Neuronal stem cell (in vitro differentiated cells): ENCODE measurements around the gene OR51B4.
"Not testable (repeated sequence)": the region's sequence is repeated elsewhere in the genome, so short reads cannot be mapped to it uniquely, and the experiment has no call there.

Source experiments
- DNase-seq: peaks from one replicate; pipeline ENCODE4 v3.0.0-alpha.2; 2013; ENCODE audit warnings: low spot score
- H2AFZ ChIP-seq: one replicate; pipeline ENCODE4 v1.6.1; 2013; ENCODE audit warnings: mild to moderate bottlenecking, low read length, inconsistent platforms
- H2AK5ac ChIP-seq: 2 replicates; pipeline ENCODE4 v1.6.1; 2013; ENCODE audit warnings: low read depth, mild to moderate bottlenecking, inconsistent platforms, low read length, moderate library complexity, mixed read lengths
- H2BK120ac ChIP-seq: 2 replicates; pipeline ENCODE4 v1.6.1; 2013; ENCODE audit warnings: low read depth, mild to moderate bottlenecking, inconsistent platforms, low read length, moderate library complexity, mixed read lengths
- H2BK12ac ChIP-seq: one replicate; pipeline ENCODE4 v1.6.1; 2013; ENCODE audit warnings: low read length, inconsistent platforms
- H2BK15ac ChIP-seq: 2 replicates; pipeline ENCODE4 v1.6.1; 2013; ENCODE audit warnings: mild to moderate bottlenecking, low read length, inconsistent platforms, mixed read lengths
- H2BK5ac ChIP-seq: one replicate; pipeline ENCODE4 v1.6.1; 2013; ENCODE audit warnings: inconsistent platforms, mild to moderate bottlenecking, low read length, moderate library complexity
- H3K14ac ChIP-seq: one replicate; pipeline ENCODE4 v1.6.1; 2013; ENCODE audit warnings: low read length, inconsistent platforms
- H3K18ac ChIP-seq: 2 replicates; pipeline ENCODE4 v1.6.1; 2013; ENCODE audit warnings: low read length, inconsistent platforms
- H3K23ac ChIP-seq: 2 replicates; pipeline ENCODE4 v1.6.1; 2013; ENCODE audit warnings: low read depth, mild to moderate bottlenecking, mixed read lengths, low read length, inconsistent platforms; ENCODE audit not compliant: poor library complexity
- H3K27ac ChIP-seq: replicated peaks from 3 replicates; pipeline ENCODE4 v1.5.1; 2013; ENCODE audit warnings: low read length, inconsistent platforms
- H3K27me3 ChIP-seq, 3 experiments: 2 replicates each; pipeline ENCODE4 v1.6.1; 2013; ENCODE audit warnings: low read length in 3 of 3, mild to moderate bottlenecking in 2 of 3, inconsistent platforms in 1 of 3, low read depth in 1 of 3, mixed read lengths in 1 of 3, moderate library complexity in 1 of 3; ENCODE audit not compliant: control insufficient read depth in 3 of 3, insufficient read depth in 3 of 3
- H3K36me3 ChIP-seq, 2 donors: replicated peaks in 1 of 2; 2 replicates each; pipeline ENCODE4 v1.6.1; 2013; ENCODE audit warnings: low read length in 2 of 2; ENCODE audit not compliant: control insufficient read depth in 2 of 2, insufficient read depth in 2 of 2
- H3K4ac ChIP-seq: 2 replicates; pipeline ENCODE4 v1.6.1; 2013; ENCODE audit warnings: inconsistent platforms, mild to moderate bottlenecking, low read length, moderate library complexity
- H3K4me1 ChIP-seq, 2 donors: 1 replicate in 1 of 2; 2 replicates in 1 of 2; pipeline ENCODE4 v1.6.1; 2013; ENCODE audit warnings: low read length in 2 of 2, low read depth in 1 of 2; ENCODE audit not compliant: control insufficient read depth in 2 of 2, insufficient read depth in 1 of 2
- H3K4me2 ChIP-seq: one replicate; pipeline ENCODE4 v1.6.1; 2013; ENCODE audit warnings: mild to moderate bottlenecking, low read length, inconsistent platforms; ENCODE audit not compliant: insufficient read depth, poor library complexity, severe bottlenecking
- H3K4me3 ChIP-seq, 2 donors: 2 replicates each; pipeline ENCODE4 v1.5.1; 2013; ENCODE audit warnings: low read length in 2 of 2, mild to moderate bottlenecking in 2 of 2, inconsistent platforms in 1 of 2, moderate library complexity in 1 of 2
- H3K79me1 ChIP-seq: one replicate; pipeline ENCODE4 v1.6.1; 2013; ENCODE audit warnings: low read depth, mild to moderate bottlenecking, inconsistent platforms, low read length, moderate library complexity
- H3K9ac ChIP-seq: one replicate; pipeline ENCODE4 v1.6.1; 2013; ENCODE audit warnings: mild to moderate bottlenecking, low read depth, low read length, inconsistent platforms; ENCODE audit not compliant: poor library complexity
- H3K9me3 ChIP-seq, 2 donors: replicated peaks in 1 of 2; 2 replicates each; pipeline versions ENCODE3 to v1.6.1; 2013; ENCODE audit warnings: low read length in 2 of 2, mild to moderate bottlenecking in 2 of 2, inconsistent platforms in 1 of 2, low read depth in 1 of 2, mixed read lengths in 1 of 2, moderate library complexity in 1 of 2; ENCODE audit not compliant: control insufficient read depth in 2 of 2, insufficient read depth in 1 of 2
- H4K8ac ChIP-seq: one replicate; pipeline ENCODE4 v1.6.1; 2013; ENCODE audit warnings: low read depth, mild to moderate bottlenecking, inconsistent platforms, low read length, moderate library complexity
- H4K91ac ChIP-seq: one replicate; pipeline ENCODE4 v1.6.1; 2013; ENCODE audit warnings: low read length, low read depth, mild to moderate bottlenecking, inconsistent platforms; ENCODE audit not compliant: poor library complexity
- WGBS, 2 donors: extraction: QIAGEN DNeasy Blood & Tissue Kit; methylation state at CpG; one replicate each; pipeline ENCODE4 v1.1.7; 2013; ENCODE audit warnings: missing lambda C conversion rate in 2 of 2, mixed read lengths in 1 of 2; ENCODE audit not compliant: insufficient read length in 2 of 2, insufficient replicate concordance in 1 of 2; ENCODE audit errors: extremely low coverage in 2 of 2; 5-methylcytosine and 5-hydroxymethylcytosine counted together

The OR51B4 gene

DNA sequence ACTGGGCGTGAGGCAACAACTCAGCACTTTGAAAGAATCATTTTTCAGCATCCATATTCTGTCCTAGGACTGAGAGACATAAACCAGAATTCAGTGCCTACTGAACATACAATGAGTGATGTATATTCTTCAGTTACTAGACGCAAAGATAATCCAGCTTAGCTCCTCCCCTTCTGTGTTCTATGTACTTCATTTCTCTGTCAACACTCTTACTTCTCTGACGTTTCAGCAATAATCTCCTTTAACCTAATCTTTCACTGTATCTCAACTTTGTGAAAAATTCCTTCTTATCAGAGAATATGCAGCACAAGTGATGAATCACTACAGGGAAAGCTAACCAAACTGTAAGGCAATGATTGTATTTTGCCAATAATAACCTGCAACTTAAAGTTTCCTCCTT lies 44.1 kb upstream of the OR51B4 start:
- no peak overlapping the region for H3K9ac ChIP-seq
- H3K14ac ChIP-seq, result no peak overlapping the region
- WGBS, 2 donors, result no CpG with 5 or more reads among the region's 3 CpGs
- H2BK15ac ChIP-seq, result no peak overlapping the region
- H2BK12ac ChIP-seq, result no peak overlapping the region
- no peak overlapping the region for H2AFZ ChIP-seq
- no peak for DNase-seq
- no peak overlapping the region for H3K23ac ChIP-seq
- no peak overlapping the region for H2BK5ac ChIP-seq
- H3K36me3 ChIP-seq, result no peaks in the 10 kb centered on the region
- H3K27ac ChIP-seq, result no peak overlapping the region
- H3K4me1 ChIP-seq, result no peaks in the 10 kb centered on the region
- H3K4me3 ChIP-seq, result no peak overlapping the region
- H3K9me3 ChIP-seq, result no peaks in the 10 kb centered on the region
- H3K4ac ChIP-seq, result no peak overlapping the region
- H3K4me2 ChIP-seq, result no peak overlapping the region
- H4K8ac ChIP-seq, result no peak overlapping the region
- H2BK120ac ChIP-seq, result no peak overlapping the region
- H3K18ac ChIP-seq, result no peak overlapping the region
- H4K91ac ChIP-seq, result no peak overlapping the region
- no peaks in the 10 kb centered on the region for H3K79me1 ChIP-seq
- peaks cover 0 to 3% (median 0%) of the 10 kb centered on the region in 3 experiments for H3K27me3 ChIP-seq
- H2AK5ac ChIP-seq, result no peak overlapping the region

DNA sequence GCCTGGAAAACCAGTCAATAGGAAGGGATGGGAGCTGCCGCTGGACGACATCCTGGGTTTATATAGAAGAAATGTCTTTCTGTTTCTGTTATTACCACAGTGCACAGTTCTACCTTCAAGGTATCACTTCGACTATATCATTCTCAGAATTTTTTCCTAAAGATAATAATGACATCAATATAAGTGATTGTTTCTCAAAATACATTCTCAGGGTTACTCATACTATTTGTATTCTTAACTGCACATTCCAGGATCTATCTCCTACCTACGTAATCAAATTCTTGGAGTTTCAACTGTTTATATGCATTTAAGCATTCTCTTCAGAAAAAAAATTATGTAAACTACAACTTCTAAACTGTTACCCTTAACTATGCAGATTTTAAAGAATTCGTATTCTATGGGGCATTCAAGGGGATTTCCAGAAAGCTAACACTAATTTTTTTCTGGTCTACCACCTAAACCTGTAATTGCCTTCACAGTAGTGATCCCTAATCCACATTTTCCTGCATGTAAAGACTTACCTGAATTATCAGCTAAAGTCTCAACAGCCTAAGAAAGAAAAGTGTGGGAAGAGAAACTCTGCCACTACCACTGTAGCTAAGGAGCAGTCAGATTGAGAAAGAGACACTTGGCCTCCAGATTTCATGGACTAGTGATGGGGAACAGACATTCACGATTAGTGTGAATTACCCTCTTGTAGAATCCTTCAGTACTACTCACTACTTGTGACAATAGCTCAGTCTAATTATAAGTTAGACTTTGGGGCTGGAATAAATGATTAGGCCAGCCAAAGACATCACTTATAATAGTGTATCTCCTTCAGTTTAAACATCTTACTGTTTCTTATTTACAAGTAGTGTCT lies 42.0 kb upstream of the OR51B4 start, which contains the start of gene OR51B5:
Gene OR51B5 (minus strand): TSS at position 51 of the 862 bp plus-strand sequence. CDS start 0 bp downstream, at position 51.
- no peaks in the 10 kb centered on the region for H3K79me1 ChIP-seq
- no peak within 1 kb of the TSS for H4K91ac ChIP-seq
- H4K8ac ChIP-seq, result no peak within 1 kb of the TSS
- H2BK120ac ChIP-seq, result no peak within 1 kb of the TSS
- no peak within 1 kb of the TSS for H3K23ac ChIP-seq
- no peak within 1 kb of the TSS for H3K18ac ChIP-seq
- no peak within 1 kb of the TSS for H3K4me3 ChIP-seq
- H2AK5ac ChIP-seq, result no peak within 1 kb of the TSS
- no CpG with 5 or more reads among the region's 6 CpGs for WGBS, 2 donors
- no peak within 1 kb of the TSS for H3K4me2 ChIP-seq
- peaks cover 0 to 3% (median 0%) of the 10 kb centered on the region in 3 experiments for H3K27me3 ChIP-seq
- H3K9me3 ChIP-seq, result no peaks in the 10 kb centered on the region
- no peak within 1 kb of the TSS for H2BK15ac ChIP-seq
- no peak within 1 kb of the TSS for H3K4ac ChIP-seq
- no peak within 1 kb of the TSS for H2BK12ac ChIP-seq
- no peak within 1 kb of the TSS for H2BK5ac ChIP-seq
- DNase-seq, result no peak
- H3K9ac ChIP-seq, result no peak within 1 kb of the TSS
- H2AFZ ChIP-seq, result no peak within 1 kb of the TSS
- no peak within 1 kb of the TSS for H3K14ac ChIP-seq
- H3K4me1 ChIP-seq, result no peaks in the 10 kb centered on the region
- H3K27ac ChIP-seq, result no peak within 1 kb of the TSS
- H3K36me3 ChIP-seq, result no peaks in the 10 kb centered on the region

DNA sequence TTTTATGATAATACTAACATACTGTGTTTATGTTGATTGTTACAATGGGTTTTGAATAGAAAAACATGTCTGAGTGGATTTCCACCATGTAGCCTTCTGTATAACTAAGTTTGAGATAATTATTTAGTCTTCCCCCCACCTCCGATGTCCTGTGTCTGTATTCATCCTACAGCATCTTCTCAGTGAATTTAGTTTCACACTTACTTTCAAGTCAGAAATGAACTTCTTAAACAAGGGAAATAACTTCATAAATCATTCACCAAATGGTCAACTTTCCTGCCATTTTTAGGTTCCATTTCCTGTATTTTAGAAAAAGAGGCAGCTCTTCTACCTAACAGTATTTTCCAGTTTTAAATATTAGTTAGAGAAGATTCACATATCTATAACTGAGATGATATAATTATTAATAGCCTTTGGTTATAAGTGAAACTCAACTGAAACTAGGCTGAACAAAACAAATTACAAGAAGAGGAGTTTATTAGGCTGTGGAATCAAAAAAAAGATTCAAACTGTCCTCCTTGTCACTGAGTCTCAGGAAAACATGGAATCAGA lies 38.1 kb upstream of the OR51B4 start:
- no peaks in the 10 kb centered on the region for H3K4me1 ChIP-seq
- H3K4me3 ChIP-seq, result no peak overlapping the region
- H3K27me3 ChIP-seq, result peaks cover 0 to 3% (median 0%) of the 10 kb centered on the region in 3 experiments
- no peak overlapping the region for H4K8ac ChIP-seq
- H3K9me3 ChIP-seq, result no peaks in the 10 kb centered on the region
- H3K9ac ChIP-seq, result no peak overlapping the region
- no peak overlapping the region for H3K23ac ChIP-seq
- no peak overlapping the region for H2BK5ac ChIP-seq
- H2BK15ac ChIP-seq, result no peak overlapping the region
- no peaks in the 10 kb centered on the region for H3K79me1 ChIP-seq
- no peak overlapping the region for H4K91ac ChIP-seq
- no CpG with 5 or more reads among the region's 1 CpG for WGBS, 2 donors
- no peak overlapping the region for H2BK12ac ChIP-seq
- no peak overlapping the region for H3K4ac ChIP-seq
- no peak overlapping the region for H3K14ac ChIP-seq
- H2BK120ac ChIP-seq, result no peak overlapping the region
- H3K27ac ChIP-seq, result no peak overlapping the region
- no peak for DNase-seq
- no peak overlapping the region for H3K18ac ChIP-seq
- H2AK5ac ChIP-seq, result no peak overlapping the region
- no peak overlapping the region for H2AFZ ChIP-seq
- no peak overlapping the region for H3K4me2 ChIP-seq
- H3K36me3 ChIP-seq, result no peaks in the 10 kb centered on the region

DNA sequence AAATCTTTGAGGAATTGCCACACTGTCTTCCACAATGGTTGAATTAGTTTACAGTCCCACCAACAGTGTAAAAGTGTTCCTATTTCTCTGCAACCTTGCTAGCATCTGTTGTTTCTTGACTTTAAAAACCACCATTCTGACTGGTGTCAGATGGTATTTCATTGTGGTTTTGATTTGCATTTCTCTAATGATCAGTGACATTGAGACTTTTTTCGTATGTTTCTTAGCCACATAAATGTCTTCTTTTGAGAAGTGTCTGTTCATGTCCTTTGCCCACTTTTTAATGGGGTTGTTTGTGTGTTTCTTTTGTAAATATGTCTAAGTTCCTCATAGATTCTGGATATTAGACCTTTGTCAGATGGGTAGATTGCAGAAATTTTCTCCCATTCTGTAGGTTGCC lies 35.5 kb upstream of the OR51B4 start:
- H3K4me2 ChIP-seq, H3K4me3 ChIP-seq, H2BK5ac ChIP-seq: not testable (repeated sequence)

More for the DNA sequence above, 35.5 kb upstream of the OR51B4 start:
- H3K4me1 ChIP-seq, H2BK120ac ChIP-seq, H2BK15ac ChIP-seq, H2AFZ ChIP-seq, H2AK5ac ChIP-seq, H3K27me3 ChIP-seq, H3K18ac ChIP-seq, H4K91ac ChIP-seq, H3K36me3 ChIP-seq, DNase-seq, H4K8ac ChIP-seq, H2BK12ac ChIP-seq, H3K9me3 ChIP-seq, H3K4ac ChIP-seq, H3K9ac ChIP-seq, H3K14ac ChIP-seq, H3K23ac ChIP-seq, H3K27ac ChIP-seq, H3K79me1 ChIP-seq: not testable (repeated sequence)
- no CpG with 5 or more reads among the region's 1 CpG for WGBS, 2 donors
